ENCODE data around the gene EPHA2.

DNA sequence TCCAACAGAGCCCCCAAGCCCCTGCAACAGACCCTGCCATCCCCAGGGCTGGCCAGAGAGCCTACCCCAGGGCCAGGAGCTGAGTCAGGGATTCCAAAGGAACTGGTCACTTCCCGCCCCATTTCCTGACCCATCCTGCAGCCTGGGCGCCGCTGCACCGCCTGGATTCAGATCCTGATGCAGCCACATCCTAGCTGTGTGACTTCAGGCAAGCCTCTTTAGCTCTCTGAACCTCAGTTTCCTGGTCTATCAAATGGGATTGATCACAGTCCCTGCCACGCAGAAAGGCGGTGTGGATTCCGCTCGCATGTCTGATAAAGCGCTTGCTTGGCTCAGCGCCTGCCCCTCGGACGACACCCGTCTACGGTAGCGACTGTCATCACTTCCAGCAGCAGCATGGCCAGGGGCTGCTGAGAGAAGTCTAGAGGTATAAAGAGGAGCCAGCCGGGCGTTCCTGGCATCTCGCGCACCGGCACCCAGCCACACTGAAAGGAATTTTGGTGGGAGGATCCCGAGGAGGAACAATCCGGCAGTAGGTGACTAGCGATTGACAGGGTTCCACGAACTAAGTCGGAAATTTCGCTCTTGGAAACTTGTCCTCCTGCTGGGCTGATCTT, 10.1 kb downstream of the EPHA2 start:
- TF ChIP-seq POLR2A (IDR thresholded peaks at IDR 0.05; ENCODE audit: low read length) (no peak), REST (IDR thresholded peaks at IDR 0.05) (no peak), RCOR1 (IDR thresholded peaks at IDR 0.05; ENCODE audit: low read depth, low read length) (no peak), MYC (IDR thresholded peaks at IDR 0.05; ENCODE audit: borderline replicate concordance, low read length) (no peak), NR3C1 (IDR thresholded peaks at IDR 0.05) (no peak), ESRRA (IDR thresholded peaks at IDR 0.05; ENCODE audit: borderline replicate concordance, low read length) (no peak), HMGXB4 (CRISPR knock-in tag; IDR thresholded peaks at IDR 0.05; ENCODE audit: borderline replicate concordance) (no peak)
- TF ChIP-seq, protein P1, sequence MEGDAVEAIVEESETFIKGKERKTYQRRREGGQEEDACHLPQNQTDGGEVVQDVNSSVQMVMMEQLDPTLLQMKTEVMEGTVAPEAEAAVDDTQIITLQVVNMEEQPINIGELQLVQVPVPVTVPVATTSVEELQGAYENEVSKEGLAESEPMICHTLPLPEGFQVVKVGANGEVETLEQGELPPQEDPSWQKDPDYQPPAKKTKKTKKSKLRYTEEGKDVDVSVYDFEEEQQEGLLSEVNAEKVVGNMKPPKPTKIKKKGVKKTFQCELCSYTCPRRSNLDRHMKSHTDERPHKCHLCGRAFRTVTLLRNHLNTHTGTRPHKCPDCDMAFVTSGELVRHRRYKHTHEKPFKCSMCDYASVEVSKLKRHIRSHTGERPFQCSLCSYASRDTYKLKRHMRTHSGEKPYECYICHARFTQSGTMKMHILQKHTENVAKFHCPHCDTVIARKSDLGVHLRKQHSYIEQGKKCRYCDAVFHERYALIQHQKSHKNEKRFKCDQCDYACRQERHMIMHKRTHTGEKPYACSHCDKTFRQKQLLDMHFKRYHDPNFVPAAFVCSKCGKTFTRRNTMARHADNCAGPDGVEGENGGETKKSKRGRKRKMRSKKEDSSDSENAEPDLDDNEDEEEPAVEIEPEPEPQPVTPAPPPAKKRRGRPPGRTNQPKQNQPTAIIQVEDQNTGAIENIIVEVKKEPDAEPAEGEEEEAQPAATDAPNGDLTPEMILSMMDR (IDR thresholded peaks at IDR 0.05) = no peak

Data from A549 (cell line).